Fibroblast of skin of right quadriceps (primary cell): ENCODE results near the gene PHETA2.
A peak's percentile ranks its signal among the peaks of the same experiment; 100 is the strongest.

ENCODE experiments used
- DNase-seq: peaks from one replicate; pipeline ENCODE4 v3.0.0-alpha.2; 2013

PHETA2 gene, protein sequence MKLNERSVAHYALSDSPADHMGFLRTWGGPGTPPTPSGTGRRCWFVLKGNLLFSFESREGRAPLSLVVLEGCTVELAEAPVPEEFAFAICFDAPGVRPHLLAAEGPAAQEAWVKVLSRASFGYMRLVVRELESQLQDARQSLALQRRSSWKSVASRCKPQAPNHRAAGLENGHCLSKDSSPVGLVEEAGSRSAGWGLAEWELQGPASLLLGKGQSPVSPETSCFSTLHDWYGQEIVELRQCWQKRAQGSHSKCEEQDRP

GRCh38 chr22:42074132-42074811 lies at the start of gene PHETA2:
Gene PHETA2, plus strand, starts transcription at chr22:42074248. Its CDS starts 3,046 bp downstream, at chr22:42077294.
- DNase-seq: peak; percentile 62

DNA sequence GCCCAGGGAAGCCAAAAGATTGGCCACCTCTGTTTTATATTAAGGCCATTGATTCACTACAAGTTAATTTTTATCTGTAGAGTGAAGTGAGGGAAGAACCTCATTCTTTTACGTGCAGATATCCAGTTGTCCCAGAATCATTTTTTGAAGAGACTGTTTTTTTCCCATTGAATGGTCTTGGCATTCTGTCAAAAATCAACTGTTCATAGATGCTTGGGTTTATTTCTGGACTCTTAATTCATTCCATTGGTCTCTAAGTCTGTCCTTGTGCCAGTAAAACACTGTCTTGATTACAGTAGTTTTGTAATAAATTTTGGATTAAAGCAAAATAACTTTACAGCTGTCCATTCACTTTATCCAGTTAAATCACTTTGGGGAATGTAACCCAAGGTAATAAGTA lies 48.6 kb upstream of the PHETA2 start:
- DNase-seq: no peak

- no peak for DNase-seq
Observed at GRCh38 chr22:42026705-42027104, 47.3 kb upstream of the PHETA2 start.

DNA sequence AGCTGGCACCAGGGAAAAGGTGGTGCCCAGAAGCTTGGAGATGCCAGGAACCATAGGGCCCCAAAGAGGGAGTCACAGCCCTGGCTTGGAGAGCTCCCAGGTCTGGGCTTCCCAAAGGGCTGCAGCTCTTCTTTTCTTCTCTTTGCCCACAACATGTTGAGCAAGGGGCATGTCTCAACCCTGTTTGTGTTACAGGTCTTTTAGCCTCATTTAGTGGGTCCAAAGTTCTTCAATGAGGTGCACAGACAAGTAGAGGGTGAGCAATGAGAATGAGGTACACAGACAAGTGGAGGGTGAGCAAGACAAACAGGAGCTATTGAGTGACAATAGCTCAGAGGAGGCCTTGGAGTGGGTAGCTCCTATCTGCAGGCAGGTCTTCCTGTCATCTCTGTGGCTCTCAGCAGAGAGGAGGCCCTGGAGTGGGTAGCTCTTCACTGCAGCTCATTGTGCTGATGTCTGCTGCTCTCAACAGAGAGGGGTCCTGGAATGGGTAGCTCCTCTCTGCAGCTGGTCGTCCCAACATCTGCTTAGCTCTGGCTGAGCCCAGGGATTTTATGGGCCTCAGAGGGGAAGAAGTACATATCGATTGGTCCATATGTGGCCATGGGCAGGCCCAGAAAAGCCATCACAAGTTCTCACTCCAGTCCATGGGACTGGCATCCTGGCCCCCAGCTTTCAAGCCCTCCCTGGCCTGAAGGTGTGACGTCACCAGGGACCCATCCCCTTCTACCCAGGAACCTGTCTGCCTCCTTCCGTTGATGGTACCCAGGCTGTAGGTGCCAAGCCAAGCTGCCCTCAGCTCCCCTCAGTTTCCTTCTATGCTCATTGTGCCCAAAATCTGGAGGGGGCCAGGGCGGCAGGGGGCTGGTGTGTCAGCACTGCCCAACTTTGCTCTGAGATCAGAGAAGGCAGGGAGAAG lies 40.5 kb upstream of the PHETA2 start:
- DNase-seq: no peak

DNA sequence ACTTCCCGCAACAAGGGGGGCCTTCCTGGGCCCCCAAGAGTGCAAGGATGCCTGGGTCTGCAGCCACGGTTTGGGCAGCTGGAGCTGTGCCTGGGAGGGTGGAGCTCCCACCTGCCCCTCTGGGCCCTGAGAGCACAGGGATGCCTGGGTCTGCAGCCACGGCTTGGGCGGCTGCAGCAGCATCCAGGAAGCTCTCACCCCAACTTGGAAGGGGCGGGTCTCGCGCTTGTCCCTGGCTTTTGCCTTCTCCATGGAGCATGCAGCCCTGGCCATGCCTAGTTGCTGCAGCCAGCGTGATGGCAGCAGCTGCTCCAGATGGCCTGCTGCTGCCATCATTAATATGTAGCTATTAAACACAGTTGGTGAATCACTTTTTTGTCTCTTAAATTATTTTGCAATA lies 38.8 kb upstream of the PHETA2 start:
- no peak for DNase-seq

DNA sequence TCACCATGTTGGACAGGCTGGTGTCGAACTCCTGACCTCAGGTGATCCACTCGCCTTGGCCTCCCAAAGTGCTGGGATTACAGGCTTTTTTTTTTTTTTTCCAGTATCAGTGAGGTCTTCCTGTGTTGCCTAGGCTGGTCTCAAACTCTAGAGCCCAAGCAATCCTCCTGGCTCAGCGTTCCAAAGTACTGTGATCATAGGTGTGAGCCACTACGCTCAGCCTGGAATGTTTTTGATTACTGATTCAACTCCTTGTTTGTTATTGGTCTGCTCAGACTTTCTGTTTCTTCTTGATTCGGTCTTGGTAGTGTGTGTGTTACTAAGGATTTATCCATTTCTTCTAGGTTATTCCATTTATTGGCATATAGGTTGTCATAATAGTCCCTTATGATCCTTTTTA lies 34.8 kb upstream of the PHETA2 start:
- peak; percentile 43 for DNase-seq

DNA sequence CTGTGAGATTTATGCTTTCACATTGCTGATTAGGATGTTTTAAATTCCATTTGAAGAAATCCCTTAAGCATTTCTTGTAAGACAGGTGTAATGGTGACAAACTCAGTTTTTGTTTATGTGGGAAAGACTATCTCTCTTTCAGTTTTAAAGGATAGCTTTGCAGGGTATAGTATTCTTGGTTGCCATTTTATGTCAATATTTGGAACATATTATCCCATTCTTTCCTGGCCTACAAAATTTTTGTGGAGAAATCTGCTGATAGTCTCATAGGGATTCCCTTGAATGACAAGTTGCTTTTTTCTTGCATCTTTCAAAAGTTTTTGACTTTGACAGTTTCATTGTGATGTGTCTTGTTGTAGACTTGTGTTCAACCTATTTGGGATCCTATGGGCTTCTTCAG lies 32.3 kb upstream of the PHETA2 start:
- no peak for DNase-seq

DNA sequence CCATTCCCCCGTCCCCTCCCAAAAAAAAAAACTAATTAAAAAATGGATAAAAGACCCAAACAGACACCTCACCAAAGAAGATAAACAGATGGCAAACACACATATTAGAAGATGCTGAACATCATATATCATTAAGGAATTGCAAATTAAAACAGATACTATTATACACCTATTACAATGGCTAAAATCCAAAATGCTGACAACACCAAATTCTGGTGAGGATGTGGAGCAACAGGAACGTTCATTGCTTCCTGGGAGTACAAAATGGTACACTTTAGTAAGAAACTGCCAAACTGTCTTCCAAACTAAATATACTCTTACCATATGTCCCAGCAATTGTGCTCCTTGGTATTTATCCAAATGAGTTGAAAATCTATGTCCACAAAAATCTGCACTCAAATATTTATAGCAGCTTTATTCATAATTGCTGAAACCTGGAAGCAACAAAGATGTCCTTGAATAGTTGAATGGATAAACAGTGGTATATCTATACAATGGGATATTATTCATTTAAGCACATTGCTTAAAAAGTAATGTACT lies 23.3 kb upstream of the PHETA2 start:
- DNase-seq: no peak

DNA sequence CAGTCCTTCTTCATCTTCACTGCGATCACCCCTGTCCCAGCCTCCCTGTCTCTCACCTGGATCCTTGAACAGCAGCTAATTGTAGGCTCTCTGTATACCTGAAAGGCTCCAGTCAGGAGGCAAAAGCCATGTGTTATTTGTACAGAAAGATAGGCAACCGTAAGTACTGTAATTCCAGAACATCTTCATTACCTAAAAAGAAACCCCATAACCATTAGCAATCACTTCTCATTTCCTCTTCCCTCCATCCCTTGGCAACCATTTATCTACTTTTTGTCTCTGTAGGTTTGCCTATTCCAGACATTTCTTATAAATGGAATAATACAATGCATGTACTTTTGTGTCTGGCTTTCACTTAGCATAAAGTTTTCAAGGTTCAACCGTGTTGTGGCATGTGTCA lies 21.3 kb upstream of the PHETA2 start:
- DNase-seq: no peak

DNA sequence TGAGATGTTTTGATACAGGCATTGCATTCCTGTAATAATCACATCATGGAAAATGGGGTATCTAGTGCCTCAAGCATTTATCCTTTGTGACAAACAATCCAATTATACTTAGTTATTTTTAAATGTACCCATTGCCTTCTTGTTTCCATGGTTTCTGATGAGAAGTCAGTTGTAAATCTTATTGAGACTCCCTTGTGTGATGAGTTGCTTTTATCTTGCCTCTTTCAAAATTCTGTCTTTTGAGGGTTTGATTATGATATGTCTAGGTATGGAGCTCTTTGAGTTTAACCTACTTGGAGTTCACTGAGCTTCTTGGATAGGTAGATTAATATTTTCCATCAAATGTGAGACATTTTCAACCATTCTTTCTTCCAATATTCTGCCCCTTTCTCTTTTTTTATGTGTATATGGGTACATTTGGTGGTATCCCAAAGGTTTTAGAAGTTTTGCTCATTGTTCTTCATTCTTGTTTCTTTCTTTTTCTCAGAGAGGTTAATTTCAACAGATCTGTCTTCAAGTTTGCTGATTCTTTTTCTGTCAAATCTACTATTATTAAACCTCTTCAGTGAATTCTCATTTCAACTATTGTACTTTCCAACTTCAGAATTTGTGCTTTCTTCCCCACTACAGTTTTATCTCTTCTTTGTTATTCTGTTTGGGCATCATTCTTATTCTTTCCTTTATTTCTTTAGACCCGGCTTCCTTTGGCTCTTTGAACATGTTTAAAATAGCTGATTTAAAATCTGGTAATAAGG lies 17.1 kb upstream of the PHETA2 start:
- no peak for DNase-seq

DNA sequence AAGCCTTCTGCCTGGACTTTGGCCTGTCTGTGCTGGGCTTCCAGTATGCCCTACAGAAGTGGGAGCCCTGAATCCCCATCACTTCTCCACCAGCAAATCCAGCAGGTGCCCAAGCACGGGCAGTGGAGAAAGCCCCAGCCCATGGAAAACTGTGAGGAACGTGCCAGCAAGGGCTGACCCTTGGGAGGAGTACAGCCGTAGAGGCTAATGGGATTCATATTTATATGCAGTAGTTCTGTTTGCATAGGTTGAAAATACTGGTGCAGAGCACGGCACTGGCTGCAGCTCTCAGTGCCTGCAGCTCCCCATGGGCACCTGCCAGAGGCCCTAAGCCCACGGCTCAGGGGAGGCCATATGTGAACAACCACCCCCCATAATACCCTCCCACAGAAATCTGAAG lies 13.6 kb upstream of the PHETA2 start:
- DNase-seq: no peak

- DNase-seq: no peak
Observed at GRCh38 chr22:42061041-42061440, 13.0 kb upstream of the PHETA2 start.

GRCh38 chr22:42062506-42063170 lies 11.4 kb upstream of the PHETA2 start:
- DNase-seq: no peak

DNA sequence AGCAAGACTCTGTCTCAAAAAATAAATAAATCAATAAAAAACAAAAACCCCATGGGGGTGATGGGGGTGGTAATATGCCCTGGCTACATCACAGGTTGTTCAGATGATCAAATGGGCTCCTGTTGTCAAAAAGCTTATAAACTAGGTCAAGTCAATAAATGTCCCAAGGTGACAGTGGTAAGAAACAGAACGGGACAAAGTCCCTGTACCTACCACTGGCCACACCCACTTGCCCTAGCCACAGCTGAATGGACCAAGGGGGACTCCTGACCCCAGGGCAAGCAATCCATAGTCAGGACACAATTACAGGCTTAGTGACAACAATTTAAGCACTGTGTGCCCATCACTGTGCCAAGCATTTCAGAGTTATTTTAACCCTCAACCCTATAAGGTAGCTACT lies 9.4 kb upstream of the PHETA2 start:
- DNase-seq: no peak

DNA sequence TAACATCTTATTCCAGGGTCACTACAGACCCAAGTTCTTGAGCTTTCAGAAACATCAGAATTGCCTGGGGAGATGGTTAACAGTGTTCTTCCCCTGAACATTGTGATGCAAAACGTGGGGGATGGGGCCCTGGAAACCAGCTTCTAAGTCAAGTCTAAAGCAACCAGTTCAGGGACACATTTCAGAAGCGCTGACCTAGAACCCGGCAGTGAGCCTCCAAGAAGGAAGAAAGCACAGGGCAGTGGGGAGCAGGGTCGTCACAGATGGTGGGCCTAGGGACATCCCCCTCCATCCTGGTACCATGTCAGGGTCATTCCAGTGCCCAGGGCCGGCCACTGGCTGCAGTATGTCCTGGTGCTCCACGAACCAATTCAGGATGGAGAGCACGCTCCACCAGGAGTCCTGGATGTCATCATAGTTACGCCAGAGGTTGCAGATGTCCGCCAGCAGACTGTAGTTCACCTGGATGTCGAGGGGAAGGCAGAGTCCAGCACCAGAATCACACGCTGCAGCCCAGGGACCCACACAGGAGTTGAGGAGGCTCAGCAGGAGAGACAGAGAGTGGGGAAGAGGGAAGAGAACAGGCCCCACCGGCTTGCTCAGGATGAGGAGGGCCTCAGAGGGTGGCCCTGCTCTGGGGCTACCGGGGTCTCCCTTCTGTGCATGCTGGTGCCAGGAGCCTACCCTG lies 8.5 kb upstream of the PHETA2 start:
- DNase-seq: no peak

- DNase-seq: no peak
Observed at GRCh38 chr22:42066126-42066761, 7.8 kb upstream of the PHETA2 start.

DNA sequence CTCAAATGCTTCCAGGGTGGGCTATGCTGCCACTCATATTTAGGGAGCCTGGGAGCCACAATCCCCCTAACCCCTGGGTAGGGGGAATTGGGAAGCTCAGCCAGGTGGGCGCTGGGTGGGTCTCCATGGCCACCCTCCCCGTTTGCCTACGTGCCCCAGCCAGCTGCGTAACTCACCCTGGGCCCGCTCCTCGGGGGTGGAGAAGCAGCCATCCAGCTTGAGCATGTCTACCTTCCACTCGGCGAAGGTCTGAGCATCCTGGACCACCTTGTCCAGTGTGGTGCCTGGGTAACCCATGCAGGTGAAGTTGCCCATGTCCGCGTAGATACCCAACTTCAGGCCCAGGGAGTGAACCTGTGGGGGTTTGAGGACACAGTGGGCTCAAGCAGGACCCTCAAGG lies 7.1 kb upstream of the PHETA2 start:
- no peak for DNase-seq

DNA sequence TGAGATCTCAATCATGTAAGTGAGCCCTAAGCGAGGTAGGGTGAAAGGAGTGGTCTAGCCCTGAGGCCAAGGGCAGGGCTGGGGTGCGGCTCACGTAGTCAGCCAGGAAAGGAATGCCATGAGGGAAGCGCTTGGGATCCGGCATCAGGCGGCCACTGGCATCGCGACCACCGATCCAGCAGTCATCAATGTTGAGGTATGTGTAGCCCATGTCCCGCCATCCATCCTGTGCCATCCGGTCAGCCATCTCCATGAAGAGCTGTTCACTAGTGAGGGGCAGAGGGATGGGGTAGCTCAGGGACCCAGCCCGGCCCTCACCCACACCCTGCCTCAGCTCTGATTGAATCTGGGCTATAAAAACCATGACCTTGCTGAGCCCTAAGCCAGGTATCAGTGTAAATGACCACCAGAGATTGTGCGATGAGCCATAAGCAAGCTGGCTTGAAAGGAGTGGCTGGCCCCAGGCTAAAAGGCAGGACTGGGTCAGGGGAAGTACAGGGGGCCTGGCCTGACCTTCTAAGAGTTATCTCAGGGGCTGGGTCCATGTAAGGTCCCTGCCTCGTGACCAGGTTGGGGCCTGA lies 6.3 kb upstream of the PHETA2 start:
- no peak for DNase-seq

- DNase-seq: no peak
Observed at GRCh38 chr22:42068291-42068690, 5.8 kb upstream of the PHETA2 start.

DNA sequence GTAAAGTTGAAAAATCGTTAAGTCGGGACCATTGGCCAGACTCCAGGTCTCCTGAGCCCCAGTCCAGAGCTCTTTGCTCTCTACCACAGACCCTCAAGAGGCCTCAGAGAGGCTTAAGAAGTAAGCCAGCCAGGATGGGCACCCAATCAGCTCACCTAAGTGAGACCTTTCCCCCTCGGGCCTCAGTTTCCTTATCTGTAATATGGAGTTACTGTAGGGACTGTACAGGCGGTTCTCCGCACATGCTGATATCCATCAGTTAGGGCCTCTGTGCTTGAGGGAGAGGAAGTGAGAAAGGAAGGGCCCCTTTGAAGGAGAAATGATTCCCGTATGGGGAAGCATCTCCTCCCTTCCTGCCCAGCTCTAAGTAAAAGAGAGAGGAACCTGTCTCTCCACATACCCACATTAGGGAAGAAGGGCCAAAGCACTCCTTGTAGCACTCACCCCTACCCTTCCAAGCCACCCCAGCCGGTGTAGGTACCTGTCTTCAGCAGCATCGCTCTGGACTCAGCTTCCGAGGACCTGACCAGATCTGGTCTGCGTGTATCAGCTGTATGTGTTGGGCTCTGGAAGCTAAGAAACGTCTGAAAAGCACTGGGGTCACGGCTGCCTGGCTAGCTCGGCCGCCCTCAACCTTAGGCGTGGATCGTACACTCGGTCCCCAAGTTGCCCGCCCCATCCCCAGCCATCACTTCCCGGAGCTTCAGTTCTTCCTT lies 4.1 kb upstream of the PHETA2 start:
- DNase-seq: no peak
